HG02970 (cell line): Measurements from ENCODE around the gene IGFBP5.

Experiments used
- ATAC-seq: cut with Tn5 transposase; IDR thresholded peaks from one replicate; pipeline ENCODE4 v1.9.1; 2021; ENCODE audit warnings: mild to moderate bottlenecking, moderate library complexity, moderate number of reproducible peaks; ENCODE audit not compliant: unreplicated experiment, low FRiP score

IGFBP5 gene

GRCh38 chr2:216695401-216695821, at the start of gene IGFBP5:
IGFBP5 (minus strand) TSS chr2:216695549; CDS start chr2:216694775, 774 bp downstream.
- no peak for ATAC-seq

GRCh38 chr2:216743781-216744180, 48.4 kb upstream of the IGFBP5 start:
- no peak for ATAC-seq

- no peak for ATAC-seq
Measured at GRCh38 chr2:216742411-216742810, 47.1 kb upstream of the IGFBP5 start.

- ATAC-seq, result no peak
Measured at GRCh38 chr2:216741223-216741593, 45.9 kb upstream of the IGFBP5 start.

GRCh38 chr2:216740557-216741222, 45.3 kb upstream of the IGFBP5 start:
- no peak for ATAC-seq

- ATAC-seq, result no peak
Measured at GRCh38 chr2:216739035-216739434, 43.7 kb upstream of the IGFBP5 start.

GRCh38 chr2:216737676-216738075, 42.3 kb upstream of the IGFBP5 start:
- ATAC-seq, result no peak

- no peak for ATAC-seq
Measured at GRCh38 chr2:216736326-216736725, 41.0 kb upstream of the IGFBP5 start.

GRCh38 chr2:216735668-216736067, 40.3 kb upstream of the IGFBP5 start:
- no peak for ATAC-seq

GRCh38 chr2:216735086-216735485, 39.7 kb upstream of the IGFBP5 start:
- no peak for ATAC-seq

- ATAC-seq, result no peak
Measured at GRCh38 chr2:216733046-216733445, 37.7 kb upstream of the IGFBP5 start.

- no peak for ATAC-seq
Measured at GRCh38 chr2:216732334-216732733, 37.0 kb upstream of the IGFBP5 start.

GRCh38 chr2:216731465-216731864, 36.1 kb upstream of the IGFBP5 start:
- no peak for ATAC-seq

- no peak for ATAC-seq
Measured at GRCh38 chr2:216730871-216731270, 35.5 kb upstream of the IGFBP5 start.

- ATAC-seq, result no peak
Measured at GRCh38 chr2:216727346-216728122, 32.2 kb upstream of the IGFBP5 start.

GRCh38 chr2:216724190-216724589, 28.8 kb upstream of the IGFBP5 start:
- ATAC-seq, result no peak

- ATAC-seq, result no peak
Measured at GRCh38 chr2:216721141-216721540, 25.8 kb upstream of the IGFBP5 start.

- ATAC-seq, result no peak
Measured at GRCh38 chr2:216720722-216721121, 25.4 kb upstream of the IGFBP5 start.

- no peak for ATAC-seq
Measured at GRCh38 chr2:216717907-216718615, 22.7 kb upstream of the IGFBP5 start.

GRCh38 chr2:216717491-216717901, 22.1 kb upstream of the IGFBP5 start:
- no peak for ATAC-seq

- no peak for ATAC-seq
Measured at GRCh38 chr2:216716109-216716508, 20.8 kb upstream of the IGFBP5 start.
